HepG2 (cell line): ENCODE data around the gene SMAP2. TPM values are rescaled to one million over a fixed set of nuclear protein-coding genes. Genes with fewer than 3 reads are reported as not detected.

Experiments used
- ATAC-seq: fragments of 200-7000 bp; cut with Tn5 transposase; 3 replicates; pipeline ENCODE4 v1.9.1; 2020; ENCODE audit warnings: mild to moderate bottlenecking, moderate library complexity
- BruUV-seq: library from RNA; stranded (reverse); fragments of 400-500 nt; replicated peaks from 2 replicates; lab custom pipeline; 2021; lab: Mats Ljungman, UMichigan
- CTCF ChIA-PET: fragments of 300-600 bp; formaldehyde crosslinking; extraction: SDS; loops from one replicate; lab custom pipeline; 2021; ENCODE audit warnings: low total read pairs, inconsistent platforms, low intra/inter-chr PET ratio; lab: Yijun Ruan, JAX
- POLR2A ChIA-PET: fragments of 350-600 bp; sonication (Branson Sonifier 250); formaldehyde crosslinking; loops from one replicate; lab custom pipeline; 2020; ENCODE audit warnings: antibody characterized with exemption, inconsistent platforms; lab: Yijun Ruan, JAX
- DNase-seq: peaks from one replicate; pipeline ENCODE4 v3.0.0-alpha.2; 2015; ENCODE audit warnings: low spot score
- FAIRE-seq: peaks from 3 replicates; lab custom pipeline; 2011; peaks lifted over from hg19 to GRCh38; lab: Jason Lieb, UNC
- H2AFZ ChIP-seq: one replicate; pipeline ENCODE4 v1.6.1; 2011; ENCODE audit warnings: low read length, inconsistent platforms
- H3K27ac ChIP-seq: fragments of 300-600 bp; 3 replicates; pipeline ENCODE4 v1.8.0; 2011; ENCODE audit warnings: mixed run types, mild to moderate bottlenecking, mixed read lengths, low read length, inconsistent platforms; ENCODE audit not compliant: insufficient read depth; ENCODE audit errors: extremely low read length
- H3K27me3 ChIP-seq, 2 experiments: fragments of 200-600 bp in 1 of 2; 2 replicates in 1 of 2; 3 replicates in 1 of 2; pipeline versions ENCODE4 v1.6.0 to v1.8.0; 2011; ENCODE audit warnings: low read length in 2 of 2, mild to moderate bottlenecking in 2 of 2, moderate library complexity in 2 of 2, inconsistent platforms in 1 of 2; ENCODE audit not compliant: insufficient read depth in 2 of 2, control insufficient read depth in 1 of 2
- H3K36me3 ChIP-seq, 2 experiments: fragments of 200-600 bp in 1 of 2; replicated peaks in 1 of 2; 2 replicates in 1 of 2; 3 replicates in 1 of 2; pipeline versions ENCODE4 v1.5.1 to v1.8.0; 2011; ENCODE audit warnings: low read length in 2 of 2, inconsistent platforms in 1 of 2; ENCODE audit not compliant: insufficient read depth in 2 of 2, control insufficient read depth in 1 of 2
- H3K4me1 ChIP-seq: 2 replicates; pipeline ENCODE4 v1.5.1; 2012; ENCODE audit warnings: low read length, inconsistent platforms; ENCODE audit not compliant: insufficient read depth
- H3K4me2 ChIP-seq: 2 replicates; pipeline ENCODE4 v1.6.0; 2011; ENCODE audit warnings: low read depth, low read length, inconsistent platforms
- H3K4me3 ChIP-seq, 3 experiments: fragments of 200-600 bp in 1 of 3; sonication (generic), shearing (Covaris generic) in 1 of 3; replicated peaks in 1 of 3; 2 replicates each; pipeline ENCODE4 v1.5.1; 2011 to 2016; ENCODE audit warnings: low read length in 3 of 3, inconsistent platforms in 2 of 3, low read depth in 2 of 3, mild to moderate bottlenecking in 2 of 3, control low read depth in 1 of 3, mixed read lengths in 1 of 3; ENCODE audit not compliant: insufficient read depth in 1 of 3
- H3K79me2 ChIP-seq: one replicate; pipeline ENCODE4 v1.6.1; 2011; ENCODE audit warnings: low read length, inconsistent platforms; ENCODE audit not compliant: insufficient read depth
- H3K9ac ChIP-seq: 2 replicates; pipeline ENCODE4 v1.6.0; 2011; ENCODE audit warnings: mild to moderate bottlenecking, low read depth, low read length, inconsistent platforms; ENCODE audit not compliant: insufficient read depth
- H3K9me3 ChIP-seq: 2 replicates; pipeline ENCODE4 v1.5.1; 2012; ENCODE audit warnings: mild to moderate bottlenecking, low read length
- H4K20me1 ChIP-seq: 2 replicates; pipeline ENCODE4 v1.6.0; 2011; ENCODE audit warnings: inconsistent platforms, mild to moderate bottlenecking, low read length, moderate library complexity; ENCODE audit not compliant: insufficient read depth
- GATAD1 ChIP-seq: IDR thresholded peaks from 2 replicates; pipeline ENCODE4 v1.6.1; 2016; ENCODE audit warnings: missing genetic modification reagents, missing compliant biosample characterization
- HOXD1 ChIP-seq: sonication (generic); formaldehyde crosslinking; IDR thresholded peaks from 2 replicates; pipeline ENCODE4 v1.5.0; 2020; ENCODE audit warnings: missing genetic modification reagents
- RORA ChIP-seq: sonication (generic); formaldehyde crosslinking; IDR thresholded peaks from 2 replicates; pipeline ENCODE4 v1.5.0; 2020; ENCODE audit warnings: mild to moderate bottlenecking, missing genetic modification reagents, moderate library complexity
- SALL1 ChIP-seq: sonication (generic); formaldehyde crosslinking; IDR thresholded peaks from 2 replicates; pipeline ENCODE4 v1.8.0; 2022; ENCODE audit warnings: mild to moderate bottlenecking, missing genetic modification reagents
- SNAPC2 ChIP-seq: sonication (generic); formaldehyde crosslinking; IDR thresholded peaks from 2 replicates; pipeline ENCODE4 v1.8.1; 2022; ENCODE audit warnings: mild to moderate bottlenecking, missing genetic modification reagents
- SNRNP70 ChIP-seq: fragments of 200-400 bp; formaldehyde crosslinking; IDR thresholded peaks from 2 replicates; pipeline ENCODE4 v1.6.1; 2017; ENCODE audit warnings: mild to moderate bottlenecking, low read depth, low read length, moderate library complexity
- ZBTB8A ChIP-seq: sonication (generic); formaldehyde crosslinking; IDR thresholded peaks from 2 replicates; pipeline ENCODE4 v1.4.0; 2020; ENCODE audit warnings: mild to moderate bottlenecking, low read depth, missing genetic modification reagents, borderline replicate concordance
- ZNF350 ChIP-seq: sonication (generic); formaldehyde crosslinking; IDR thresholded peaks from 2 replicates; pipeline ENCODE4 v1.4.0; 2020; ENCODE audit warnings: mild to moderate bottlenecking, low read depth, missing genetic modification reagents, borderline replicate concordance
- ZNF747 ChIP-seq: sonication (generic); formaldehyde crosslinking; IDR thresholded peaks from 2 replicates; pipeline ENCODE4 v1.8.1; 2023; ENCODE audit warnings: missing genetic modification reagents, mild to moderate bottlenecking, borderline replicate concordance
- ZSCAN29 ChIP-seq: sonication (generic); formaldehyde crosslinking; conservative IDR thresholded peaks from 2 replicates; pipeline ENCODE4 v1.4.0; 2020; ENCODE audit warnings: mild to moderate bottlenecking, missing genetic modification reagents
- WGBS: methylation state at CpG from one replicate; pipeline ENCODE4 v1.1.6; 2017; ENCODE audit warnings: low lambda C conversion rate; 5-methylcytosine and 5-hydroxymethylcytosine counted together
- in situ Hi-C: cut with HindIII; loops from 2 replicates; pipeline ENCODE4 v1.10.0; 2017; ENCODE audit warnings: low pct_unique_long_range_greater_than_20kb; ENCODE audit not compliant: extremely low pct_ligation_motif_present
- intact Hi-C: fragments of 100-400 bp; cut with micrococcal nuclease; formaldehyde crosslinking; loops from one replicate; pipeline ENCODE4 v1.10.0; 2022; ENCODE audit not compliant: unreplicated experiment
- polyA plus RNA-seq, 8 experiments: library from polyadenylated mRNA; depleted of rRNA in 3 of 8; stranded (reverse) in 7 of 8; unstranded in 1 of 8; fragments of >200 nt; fragmentation: Illumina TruSeq in 4 of 8; extraction: Trizol in 4 of 8; gene quantifications; 2 replicates each; pipeline versions ENCODE4 v1.2.1 to v1.2.3, GENCODE V29; 2011 to 2016; ENCODE audit warnings: low read depth in 4 of 8, missing spikeins in 1 of 8, mixed read lengths in 1 of 8; ENCODE audit not compliant: insufficient read depth in 1 of 8
- total RNA-seq, 5 experiments: library from RNA; depleted of rRNA; stranded (reverse); fragments of >200 nt; fragmentation: Illumina TruSeq; extraction: Trizol; gene quantifications; 2 replicates each; pipeline ENCODE4 v1.2.3, GENCODE V29; 2016; ENCODE audit warnings: low read depth in 1 of 5
- TF ChIP-seq, protein P1 (sequence below): IDR thresholded peaks from 2 replicates; pipeline ENCODE4 v1.6.1; 2012; ENCODE audit warnings: low read depth, low read length, improper control_type of control experiment
- TF ChIP-seq, protein P2 (sequence below): sonication (generic); formaldehyde crosslinking; IDR thresholded peaks from 2 replicates; pipeline ENCODE4 v1.4.0; 2020; ENCODE audit warnings: missing genetic modification reagents; ENCODE audit errors: not compliant biosample characterization
- TF ChIP-seq, protein P3 (sequence below): sonication (generic); formaldehyde crosslinking; IDR thresholded peaks from 2 replicates; pipeline ENCODE4 v1.9.0; 2021; ENCODE audit warnings: mild to moderate bottlenecking, missing genetic modification reagents

The SMAP2 gene
- total and polyA plus RNA-seq, 2 of the 13 experiments (the other 11 are each of a cell fraction or from before 2014, with no cell fraction given) = 19.0 to 22.3 TPM

DNA sequence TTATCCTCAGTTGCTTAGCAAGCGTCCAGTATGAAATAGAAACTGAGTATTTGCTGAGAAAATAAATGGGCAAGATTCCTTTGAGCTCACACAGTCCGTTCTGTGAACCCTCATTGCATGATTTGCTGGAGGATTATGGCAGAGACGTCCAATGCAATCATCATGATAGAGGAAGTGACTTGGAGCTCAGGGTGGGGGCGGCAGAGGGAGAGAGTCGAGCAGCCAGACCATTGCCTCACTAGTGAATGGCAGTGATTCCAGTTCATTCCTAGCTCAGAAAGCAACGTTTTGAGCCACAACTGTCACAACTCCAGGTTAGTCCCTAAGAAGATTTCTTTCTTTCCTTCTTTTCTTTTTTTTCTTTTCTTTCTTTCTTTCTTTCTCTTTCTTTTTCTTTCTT, 28.9 kb upstream of the SMAP2 start (continued):
- TF ChIP-seq SNAPC2 (CRISPR knock-in tag) (no peak), SALL1 (0 out of 2 replicates have a peak, but pooled peaks have one; percentile 27)
- TF ChIP-seq, protein P1, sequence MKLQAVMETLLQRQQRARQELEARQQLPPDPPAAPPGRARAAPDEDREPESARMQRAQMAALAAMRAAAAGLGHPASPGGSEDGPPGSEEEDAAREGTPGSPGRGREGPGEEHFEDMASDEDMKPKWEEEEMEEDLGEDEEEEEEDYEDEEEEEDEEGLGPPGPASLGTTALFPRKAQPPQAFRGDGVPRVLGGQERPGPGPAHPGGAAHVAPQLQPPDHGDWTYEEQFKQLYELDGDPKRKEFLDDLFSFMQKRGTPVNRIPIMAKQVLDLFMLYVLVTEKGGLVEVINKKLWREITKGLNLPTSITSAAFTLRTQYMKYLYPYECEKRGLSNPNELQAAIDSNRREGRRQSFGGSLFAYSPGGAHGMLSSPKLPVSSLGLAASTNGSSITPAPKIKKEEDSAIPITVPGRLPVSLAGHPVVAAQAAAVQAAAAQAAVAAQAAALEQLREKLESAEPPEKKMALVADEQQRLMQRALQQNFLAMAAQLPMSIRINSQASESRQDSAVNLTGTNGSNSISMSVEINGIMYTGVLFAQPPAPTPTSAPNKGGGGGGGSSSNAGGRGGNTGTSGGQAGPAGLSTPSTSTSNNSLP = peak; percentile 27; the same call in 1 of the 2 replicates

DNA sequence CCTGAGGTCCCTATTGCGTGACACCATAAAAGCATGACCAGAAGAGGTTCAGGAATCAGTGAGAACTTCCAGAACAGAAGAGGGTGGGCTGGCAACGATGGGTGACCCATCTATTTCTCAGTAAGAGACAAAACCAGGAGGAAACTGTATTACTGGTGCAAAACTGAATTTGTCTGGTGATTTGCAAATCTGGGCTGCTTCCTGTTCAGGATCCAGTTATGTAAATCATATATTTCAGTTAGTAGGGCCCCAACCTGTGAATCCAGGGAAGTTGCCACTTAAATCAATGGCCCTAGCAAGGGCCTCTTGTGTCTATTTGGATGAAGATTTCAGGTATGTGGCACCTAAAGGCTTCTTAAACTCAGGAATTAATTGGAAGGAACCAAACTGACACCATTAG, 23.1 kb upstream of the SMAP2 start:
- H3K4me3 ChIP-seq = no peak overlapping the region
- CTCF ChIA-PET = no interaction called here
- no peaks in the 10 kb centered on the region for H3K36me3 ChIP-seq
- FAIRE-seq (no peak), ATAC-seq (no peak), DNase-seq (no peak)
- no TSS peak for BruUV-seq
- H4K20me1 ChIP-seq = no peaks in the 10 kb centered on the region
- 29% methylated on average over 2 of the region's 2 CpGs for WGBS
- H3K4me1 ChIP-seq = no peaks in the 10 kb centered on the region
- H2AFZ ChIP-seq = no peak overlapping the region
- POLR2A ChIA-PET = no interaction called here
- in situ Hi-C loops (no loop called here), intact Hi-C loops (no loop called here)
- H3K4me2 ChIP-seq = no peak overlapping the region
- H3K27ac ChIP-seq = no peak overlapping the region
- H3K9me3 ChIP-seq = no peaks in the 10 kb centered on the region
- H3K9ac ChIP-seq = no peak overlapping the region
- no peaks in the 10 kb centered on the region; a peak in 1 of 5 replicates for H3K27me3 ChIP-seq
- H3K79me2 ChIP-seq = no peaks in the 10 kb centered on the region
- TF ChIP-seq, protein P2, sequence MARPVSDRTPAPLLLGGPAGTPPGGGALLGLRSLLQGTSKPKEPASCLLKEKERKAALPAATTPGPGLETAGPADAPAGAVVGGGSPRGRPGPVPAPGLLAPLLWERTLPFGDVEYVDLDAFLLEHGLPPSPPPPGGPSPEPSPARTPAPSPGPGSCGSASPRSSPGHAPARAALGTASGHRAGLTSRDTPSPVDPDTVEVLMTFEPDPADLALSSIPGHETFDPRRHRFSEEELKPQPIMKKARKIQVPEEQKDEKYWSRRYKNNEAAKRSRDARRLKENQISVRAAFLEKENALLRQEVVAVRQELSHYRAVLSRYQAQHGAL (CRISPR knock-in tag) = no peak
- TF ChIP-seq, protein P3, sequence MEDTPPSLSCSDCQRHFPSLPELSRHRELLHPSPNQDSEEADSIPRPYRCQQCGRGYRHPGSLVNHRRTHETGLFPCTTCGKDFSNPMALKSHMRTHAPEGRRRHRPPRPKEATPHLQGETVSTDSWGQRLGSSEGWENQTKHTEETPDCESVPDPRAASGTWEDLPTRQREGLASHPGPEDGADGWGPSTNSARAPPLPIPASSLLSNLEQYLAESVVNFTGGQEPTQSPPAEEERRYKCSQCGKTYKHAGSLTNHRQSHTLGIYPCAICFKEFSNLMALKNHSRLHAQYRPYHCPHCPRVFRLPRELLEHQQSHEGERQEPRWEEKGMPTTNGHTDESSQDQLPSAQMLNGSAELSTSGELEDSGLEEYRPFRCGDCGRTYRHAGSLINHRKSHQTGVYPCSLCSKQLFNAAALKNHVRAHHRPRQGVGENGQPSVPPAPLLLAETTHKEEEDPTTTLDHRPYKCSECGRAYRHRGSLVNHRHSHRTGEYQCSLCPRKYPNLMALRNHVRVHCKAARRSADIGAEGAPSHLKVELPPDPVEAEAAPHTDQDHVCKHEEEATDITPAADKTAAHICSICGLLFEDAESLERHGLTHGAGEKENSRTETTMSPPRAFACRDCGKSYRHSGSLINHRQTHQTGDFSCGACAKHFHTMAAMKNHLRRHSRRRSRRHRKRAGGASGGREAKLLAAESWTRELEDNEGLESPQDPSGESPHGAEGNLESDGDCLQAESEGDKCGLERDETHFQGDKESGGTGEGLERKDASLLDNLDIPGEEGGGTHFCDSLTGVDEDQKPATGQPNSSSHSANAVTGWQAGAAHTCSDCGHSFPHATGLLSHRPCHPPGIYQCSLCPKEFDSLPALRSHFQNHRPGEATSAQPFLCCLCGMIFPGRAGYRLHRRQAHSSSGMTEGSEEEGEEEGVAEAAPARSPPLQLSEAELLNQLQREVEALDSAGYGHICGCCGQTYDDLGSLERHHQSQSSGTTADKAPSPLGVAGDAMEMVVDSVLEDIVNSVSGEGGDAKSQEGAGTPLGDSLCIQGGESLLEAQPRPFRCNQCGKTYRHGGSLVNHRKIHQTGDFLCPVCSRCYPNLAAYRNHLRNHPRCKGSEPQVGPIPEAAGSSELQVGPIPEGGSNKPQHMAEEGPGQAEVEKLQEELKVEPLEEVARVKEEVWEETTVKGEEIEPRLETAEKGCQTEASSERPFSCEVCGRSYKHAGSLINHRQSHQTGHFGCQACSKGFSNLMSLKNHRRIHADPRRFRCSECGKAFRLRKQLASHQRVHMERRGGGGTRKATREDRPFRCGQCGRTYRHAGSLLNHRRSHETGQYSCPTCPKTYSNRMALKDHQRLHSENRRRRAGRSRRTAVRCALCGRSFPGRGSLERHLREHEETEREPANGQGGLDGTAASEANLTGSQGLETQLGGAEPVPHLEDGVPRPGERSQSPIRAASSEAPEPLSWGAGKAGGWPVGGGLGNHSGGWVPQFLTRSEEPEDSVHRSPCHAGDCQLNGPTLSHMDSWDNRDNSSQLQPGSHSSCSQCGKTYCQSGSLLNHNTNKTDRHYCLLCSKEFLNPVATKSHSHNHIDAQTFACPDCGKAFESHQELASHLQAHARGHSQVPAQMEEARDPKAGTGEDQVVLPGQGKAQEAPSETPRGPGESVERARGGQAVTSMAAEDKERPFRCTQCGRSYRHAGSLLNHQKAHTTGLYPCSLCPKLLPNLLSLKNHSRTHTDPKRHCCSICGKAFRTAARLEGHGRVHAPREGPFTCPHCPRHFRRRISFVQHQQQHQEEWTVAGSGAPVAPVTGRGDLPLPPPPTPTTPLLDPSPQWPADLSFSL (CRISPR knock-in tag) = no peak
- TF ChIP-seq SNRNP70 = no peak
- no peak for TF ChIP-seq GATAD1 (CRISPR knock-in tag)
- no peak for TF ChIP-seq HOXD1 (CRISPR knock-in tag)
- TF ChIP-seq RORA (CRISPR knock-in tag) = no peak
- TF ChIP-seq ZNF747 (CRISPR knock-in tag) = no peak
- TF ChIP-seq ZSCAN29 (CRISPR knock-in tag) = no peak
- no peak for TF ChIP-seq ZBTB8A
- no peak for TF ChIP-seq ZNF350 (CRISPR knock-in tag)
